Activated T-cell treated with anti-CD3 and anti-CD28 coated beads for 4 hours (primary cell): Measurements from ENCODE around the gene DMRT1.
A peak's percentile ranks its signal among the peaks of the same experiment; 100 is the strongest.
"Not testable (repeated sequence)": the region's sequence is repeated elsewhere in the genome, so short reads cannot be mapped to it uniquely, and the experiment has no call there.

Source experiments
- DNase-seq: peaks from one replicate; pipeline ENCODE4 v3.0.0-alpha.2; 2020

DMRT1 gene

DNA sequence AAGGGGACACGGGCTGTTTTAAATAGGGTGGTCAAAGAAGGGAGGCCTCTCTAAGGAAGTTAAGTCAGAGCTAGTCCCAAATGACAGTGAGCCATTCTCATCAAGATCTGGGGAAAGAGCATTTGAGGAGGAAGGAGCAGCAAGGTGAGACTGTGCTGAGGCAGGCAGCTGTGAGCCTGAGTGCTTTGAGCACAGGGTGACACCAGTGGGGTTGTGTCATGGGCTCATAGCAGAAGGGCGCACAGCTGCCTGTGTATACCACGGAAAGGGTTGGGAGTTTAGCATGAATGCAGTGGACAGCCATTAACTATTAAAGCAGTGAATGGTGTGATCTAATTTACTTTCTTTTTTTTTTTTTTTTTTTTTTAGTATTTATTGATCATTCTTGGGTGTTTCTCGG is 19.2 kb downstream of the DMRT1 start:
- no peak for DNase-seq

GRCh38 chr9:861525-861924 is 20.0 kb downstream of the DMRT1 start:
- not testable (repeated sequence) for DNase-seq

DNA sequence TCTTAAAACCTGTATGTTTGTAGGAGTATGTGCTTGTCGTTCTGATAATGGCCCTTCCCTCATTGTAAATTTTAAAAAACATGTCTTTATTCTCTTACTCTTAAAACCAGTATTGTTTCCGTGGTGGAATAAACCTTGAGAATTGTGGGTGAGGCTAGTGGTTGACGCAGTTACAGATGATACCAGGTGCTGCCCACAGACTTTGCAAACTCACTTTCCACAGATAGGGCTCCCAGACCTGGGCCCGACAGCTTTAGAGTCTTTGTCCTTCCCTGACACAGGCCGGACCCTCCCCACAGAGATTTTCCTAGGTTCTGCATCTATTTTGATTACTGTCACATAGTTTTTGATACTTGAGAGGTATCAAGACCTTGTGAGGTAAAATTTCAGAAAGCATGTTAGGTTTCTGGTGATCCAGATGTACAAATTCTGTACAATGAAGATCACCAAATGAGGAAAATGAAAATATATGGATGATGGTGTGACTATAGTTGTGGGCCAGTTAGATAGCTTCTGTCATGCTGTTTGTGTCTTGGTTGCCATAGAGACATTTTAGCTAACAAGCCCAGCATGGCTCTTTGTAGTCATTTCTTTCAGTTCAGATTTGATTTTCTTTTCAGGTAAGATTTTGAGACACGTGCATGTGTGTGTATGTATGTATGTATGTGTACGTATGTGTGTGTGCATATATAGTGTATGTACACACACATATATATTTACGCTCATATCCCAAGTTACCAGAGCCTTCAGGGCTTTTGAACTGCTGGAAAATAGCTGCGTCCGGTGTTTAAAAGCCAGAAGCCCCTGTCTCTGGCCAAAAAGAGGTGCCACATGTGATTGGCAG is 33.8 kb downstream of the DMRT1 start:
- DNase-seq: no peak

- no peak for DNase-seq
These were observed 34.9 kb downstream of the DMRT1 start for GRCh38 chr9:876425-876824.

GRCh38 chr9:878239-878638 is 36.7 kb downstream of the DMRT1 start:
- no peak for DNase-seq

- DNase-seq: no peak
These were observed 39.2 kb downstream of the DMRT1 start for GRCh38 chr9:880725-881124.

DNA sequence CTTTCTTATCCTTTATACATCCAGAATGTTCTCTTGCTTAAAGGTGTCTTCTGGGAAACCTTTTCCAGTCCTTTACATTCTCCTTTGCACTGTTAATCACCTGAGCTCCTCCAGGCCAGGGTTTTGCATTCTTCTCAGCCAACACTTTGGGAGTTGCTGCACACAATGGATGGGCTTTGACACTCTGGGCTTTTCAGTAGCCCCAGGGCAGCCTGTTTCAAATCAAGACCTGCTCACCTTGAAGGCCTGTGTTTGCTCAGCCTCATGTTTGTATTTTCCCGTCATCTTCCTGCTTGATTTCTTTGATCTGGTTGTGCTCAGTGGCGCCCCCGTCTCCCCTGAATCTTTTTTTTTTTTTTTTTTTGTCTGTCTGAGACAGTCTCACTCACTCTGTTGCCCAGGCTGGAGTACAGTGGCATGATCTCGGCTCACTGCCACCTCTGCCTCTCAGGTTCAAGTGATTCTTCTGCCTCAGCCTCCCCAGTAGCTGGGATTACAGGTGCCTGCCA is 41.0 kb downstream of the DMRT1 start:
- no peak for DNase-seq

DNA sequence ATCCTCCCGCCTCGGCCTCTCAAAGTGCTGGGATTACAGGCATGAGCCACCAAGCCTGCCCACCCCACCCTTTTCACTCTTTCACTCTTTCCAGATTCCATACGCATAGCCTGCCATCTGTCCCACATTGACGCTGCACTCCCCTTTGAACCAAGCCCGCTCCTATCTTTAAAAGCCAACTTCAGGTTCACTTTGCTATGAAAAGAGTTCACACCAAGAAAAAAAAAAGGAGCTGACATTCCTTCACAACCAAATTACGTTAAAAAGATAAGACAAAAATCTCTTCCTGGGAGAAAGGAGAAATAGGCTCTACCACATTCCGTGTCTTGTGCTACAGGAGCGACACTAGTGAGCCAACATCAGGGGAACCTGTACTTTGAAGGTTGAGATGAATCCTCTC is 41.5 kb downstream of the DMRT1 start:
- DNase-seq: no peak

DNA sequence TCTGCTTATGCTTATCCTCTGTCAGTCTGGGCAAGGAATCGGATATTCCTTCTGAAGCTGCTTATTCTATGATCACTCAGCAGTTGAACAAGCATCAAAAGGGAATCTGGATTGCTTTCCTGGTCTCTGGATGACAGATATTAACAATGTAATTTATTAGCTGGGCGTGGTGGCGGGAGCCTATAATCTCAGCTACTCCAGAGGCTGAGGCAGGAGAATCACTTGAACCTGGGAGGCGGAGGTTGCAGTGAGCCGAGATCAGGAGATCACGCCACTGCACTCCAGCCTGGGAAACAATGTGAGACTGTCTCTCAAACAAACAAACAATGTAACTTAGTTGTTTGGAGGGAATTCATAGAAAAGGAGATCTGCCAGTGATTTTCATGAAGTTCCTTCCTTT is 45.4 kb downstream of the DMRT1 start:
- no peak for DNase-seq

DNA sequence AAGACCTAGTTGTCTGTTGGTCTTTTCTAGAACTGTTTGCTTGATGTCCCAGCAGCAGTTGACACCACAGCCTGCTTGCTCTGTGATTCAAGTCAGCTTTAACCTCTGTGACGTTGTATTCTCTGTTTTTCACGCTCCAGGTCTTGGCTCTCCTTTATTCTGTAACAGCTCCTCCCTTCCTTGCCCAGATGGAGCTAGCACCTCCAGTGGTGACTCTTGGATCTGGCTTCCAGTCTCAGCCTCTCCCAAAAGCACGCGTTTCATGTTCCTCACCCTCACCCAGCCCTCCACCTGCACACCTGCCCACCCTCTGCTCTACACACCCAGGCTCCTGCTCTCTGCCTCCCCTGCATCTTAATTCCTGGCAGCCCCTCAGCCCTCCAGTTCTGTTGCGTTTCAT is 50.6 kb downstream of the DMRT1 start:
- DNase-seq: no peak

- DNase-seq: no peak
These were observed 51.6 kb downstream of the DMRT1 start for GRCh38 chr9:893115-893514.

GRCh38 chr9:893843-894420 is 52.4 kb downstream of the DMRT1 start:
- DNase-seq: peak; percentile 11

- DNase-seq: no peak
These were observed 58.1 kb downstream of the DMRT1 start for GRCh38 chr9:899440-900184.

GRCh38 chr9:903886-904285 is 62.4 kb downstream of the DMRT1 start:
- DNase-seq: no peak

DNA sequence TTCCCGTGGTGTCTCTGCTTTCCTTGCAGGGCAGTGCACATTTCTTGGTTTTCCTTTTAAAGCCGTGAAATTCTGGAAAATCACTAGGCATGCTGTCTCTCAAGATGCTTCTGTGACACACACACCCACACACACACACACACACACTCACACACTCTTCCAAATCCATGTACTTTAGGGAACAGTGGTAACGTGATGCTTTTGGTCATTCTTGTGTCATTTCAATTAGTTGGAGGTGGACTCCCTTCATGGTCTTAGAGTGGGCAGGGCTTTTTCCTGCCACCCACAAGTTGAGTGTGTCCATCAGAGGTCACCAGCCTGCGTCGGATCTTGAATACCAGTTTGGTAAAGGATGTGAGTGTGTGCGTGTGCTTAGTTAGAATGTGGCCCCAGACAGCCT is 64.4 kb downstream of the DMRT1 start:
- no peak for DNase-seq

- no peak for DNase-seq
These were observed 67.2 kb downstream of the DMRT1 start for GRCh38 chr9:908536-909205.

DNA sequence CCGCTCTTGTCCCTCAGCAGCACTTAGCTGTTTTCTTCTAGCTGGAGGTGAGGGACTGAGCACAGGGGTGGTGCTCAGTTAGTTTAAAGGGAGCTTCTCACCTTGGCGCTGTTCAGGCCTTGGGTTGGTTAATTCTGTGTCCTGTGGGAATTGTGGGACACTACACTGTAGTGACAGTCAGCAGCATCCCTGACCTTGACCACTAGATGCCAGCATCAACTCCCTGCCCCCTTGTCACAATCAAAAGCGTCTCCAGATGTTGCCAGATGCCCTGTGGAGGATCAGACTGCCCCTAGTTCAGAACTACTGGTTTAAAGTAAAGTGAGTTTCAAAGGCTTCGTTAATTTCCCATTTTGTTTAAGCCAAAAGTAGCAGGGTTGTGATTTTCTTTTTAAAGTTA is 69.5 kb downstream of the DMRT1 start:
- DNase-seq: no peak

DNA sequence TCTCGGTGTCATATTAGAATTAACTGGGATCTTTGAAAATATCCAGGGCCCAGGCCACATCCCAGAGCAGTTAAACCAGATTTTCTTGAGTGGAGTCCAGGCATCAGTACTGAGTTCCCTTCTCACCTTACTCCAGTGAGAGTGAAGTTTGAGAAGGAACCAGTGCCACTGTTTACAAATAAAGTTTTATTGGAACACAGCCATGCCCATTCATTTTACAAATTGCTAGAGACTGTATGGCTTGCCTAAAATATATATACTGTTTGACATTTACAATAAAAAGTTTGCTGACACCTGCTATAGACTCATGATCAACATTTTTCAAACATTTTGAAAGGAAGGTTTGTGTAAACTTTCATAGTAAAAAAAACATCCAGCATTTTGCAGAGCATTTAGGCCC is 71.3 kb downstream of the DMRT1 start:
- no peak for DNase-seq

GRCh38 chr9:913526-913925 is 72.0 kb downstream of the DMRT1 start:
- DNase-seq: not testable (repeated sequence)

GRCh38 chr9:917730-918129 is 76.2 kb downstream of the DMRT1 start:
- no peak for DNase-seq

GRCh38 chr9:920927-921326 is 79.4 kb downstream of the DMRT1 start:
- no peak for DNase-seq

- DNase-seq: no peak
These were observed 80.7 kb downstream of the DMRT1 start for GRCh38 chr9:922171-922570.

DNA sequence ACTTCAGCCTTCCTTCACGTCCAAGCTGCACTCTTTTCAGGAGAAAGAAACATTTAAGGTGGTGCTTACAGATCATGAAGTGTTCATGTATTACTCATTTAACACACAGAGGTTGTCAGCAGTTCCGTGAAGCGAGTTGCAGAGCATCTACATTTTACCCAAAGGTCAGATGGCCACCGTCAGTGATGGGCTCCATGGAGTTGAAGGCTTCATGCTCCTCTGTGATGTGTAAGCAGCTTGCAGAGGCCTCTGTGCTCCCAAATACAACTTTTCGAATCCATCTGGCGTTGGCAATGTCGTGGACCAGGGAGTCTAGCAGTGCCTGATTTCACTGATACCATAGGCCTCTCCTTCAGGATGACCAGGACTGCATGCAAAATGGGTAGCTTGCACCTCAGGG is 81.2 kb downstream of the DMRT1 start:
- no peak for DNase-seq
